Measurements from ENCODE around the gene MLEC. TPM values are rescaled to one million over a fixed set of nuclear protein-coding genes. Genes with fewer than 3 reads are reported as not detected.

Gene MLEC
- total RNA-seq, 4 donors from 2014 or later: 87.3 to 123 (median 104) TPM

GRCh38 chr12:120687578-120688289 lies 785 bp downstream of the MLEC start:
- no peak for DNase-seq
- Histone ChIP-seq H3K4me3 (peak overlapping the region; percentile 83 to 99 (median 93)), H3K27ac (peak overlapping the region; percentile 84 to 93 (median 90)), H3K36me3 (no peaks in the 10 kb centered on the region), H3K27me3 (no peaks in the 10 kb centered on the region), H3K4me1 (peaks cover 0 to 41% (median 15%) of the 10 kb centered on the region in 4 donors), H3K9me3 (no peaks in the 10 kb centered on the region)
- TF ChIP-seq POLR2A (IDR thresholded peaks at IDR 0.05): no peak
- no peak for TF ChIP-seq CTCF (IDR thresholded peaks at IDR 0.05)

- peak overlapping the region; percentile 83 to 99 (median 93) for H3K4me3 ChIP-seq
- TF ChIP-seq POLR2A (IDR thresholded peaks at IDR 0.05) (no peak), CTCF (IDR thresholded peaks at IDR 0.05) (no peak)
- H3K27me3 ChIP-seq: no peaks in the 10 kb centered on the region
- peak overlapping the region in 3 of 4 donors; percentile 84 to 91 (median 89) for H3K27ac ChIP-seq
- H3K9me3 ChIP-seq: no peaks in the 10 kb centered on the region
- peaks cover 0 to 41% (median 15%) of the 10 kb centered on the region in 4 donors for H3K4me1 ChIP-seq
- peaks cover 0 to 4% (median 0%) of the 10 kb centered on the region in 3 donors for H3K36me3 ChIP-seq
- peak in 1 of 3 donors; percentile 73 for DNase-seq
Observed at GRCh38 chr12:120688527-120689071, 1.6 kb downstream of the MLEC start.

- Histone ChIP-seq H3K4me3 (peak overlapping the region in 2 of 4 donors; percentile 83 to 92), H3K27ac (peak overlapping the region in 2 of 4 donors; percentile 89 to 91), H3K27me3 (no peaks in the 10 kb centered on the region), H3K36me3 (peaks cover 0 to 11% (median 0%) of the 10 kb centered on the region in 3 donors), H3K9me3 (no peaks in the 10 kb centered on the region), H3K4me1 (peaks cover 0 to 41% (median 15%) of the 10 kb centered on the region in 4 donors)
- TF ChIP-seq CTCF (IDR thresholded peaks at IDR 0.05): no peak
- TF ChIP-seq POLR2A (IDR thresholded peaks at IDR 0.05): no peak
- no peak for DNase-seq
Observed at GRCh38 chr12:120689397-120690082, 2.6 kb downstream of the MLEC start.

- Histone ChIP-seq H3K27ac (no peak overlapping the region), H3K4me3 (no peak overlapping the region)
- TF ChIP-seq CTCF (IDR thresholded peaks at IDR 0.05) (no peak), POLR2A (IDR thresholded peaks at IDR 0.05) (no peak)
Observed at GRCh38 chr12:120690083-120690450, 3.1 kb downstream of the MLEC start.

GRCh38 chr12:120690978-120691377 lies 4.0 kb downstream of the MLEC start:
- Histone ChIP-seq H3K36me3 (peaks cover 0 to 25% (median 0%) of the 10 kb centered on the region in 3 donors), H3K4me1 (peaks cover 0 to 41% (median 15%) of the 10 kb centered on the region in 4 donors), H3K27ac (peak overlapping the region in 1 of 4 donors; percentile 54), H3K4me3 (no peak overlapping the region), H3K27me3 (no peaks in the 10 kb centered on the region), H3K9me3 (no peaks in the 10 kb centered on the region)
- TF ChIP-seq CTCF (IDR thresholded peaks at IDR 0.05) (no peak), POLR2A (IDR thresholded peaks at IDR 0.05) (no peak)
- no peak for DNase-seq

More at GRCh38 chr12:120690083-120690450, 3.1 kb downstream of the MLEC start:
- DNase-seq: no peak
- peaks cover 0 to 16% (median 0%) of the 10 kb centered on the region in 3 donors for H3K36me3 ChIP-seq
- peaks cover 0 to 41% (median 15%) of the 10 kb centered on the region in 4 donors for H3K4me1 ChIP-seq
- no peaks in the 10 kb centered on the region for H3K9me3 ChIP-seq
- no peaks in the 10 kb centered on the region for H3K27me3 ChIP-seq
